HG03097 (cell line): ENCODE results near the gene TP53I3.
"Not testable (repeated sequence)": the region's sequence is repeated elsewhere in the genome, so short reads cannot be mapped to it uniquely, and the experiment has no call there.

ENCODE experiments used
- ATAC-seq: cut with Tn5 transposase; IDR thresholded peaks from one replicate; pipeline ENCODE4 v1.9.1; 2021; ENCODE audit not compliant: unreplicated experiment, low FRiP score

TP53I3 gene

GRCh38 chr2:24058564-24059271 is 25.9 kb downstream of the TP53I3 start:
- no peak for ATAC-seq

GRCh38 chr2:24055750-24056149 is 28.9 kb downstream of the TP53I3 start:
- no peak for ATAC-seq

DNA sequence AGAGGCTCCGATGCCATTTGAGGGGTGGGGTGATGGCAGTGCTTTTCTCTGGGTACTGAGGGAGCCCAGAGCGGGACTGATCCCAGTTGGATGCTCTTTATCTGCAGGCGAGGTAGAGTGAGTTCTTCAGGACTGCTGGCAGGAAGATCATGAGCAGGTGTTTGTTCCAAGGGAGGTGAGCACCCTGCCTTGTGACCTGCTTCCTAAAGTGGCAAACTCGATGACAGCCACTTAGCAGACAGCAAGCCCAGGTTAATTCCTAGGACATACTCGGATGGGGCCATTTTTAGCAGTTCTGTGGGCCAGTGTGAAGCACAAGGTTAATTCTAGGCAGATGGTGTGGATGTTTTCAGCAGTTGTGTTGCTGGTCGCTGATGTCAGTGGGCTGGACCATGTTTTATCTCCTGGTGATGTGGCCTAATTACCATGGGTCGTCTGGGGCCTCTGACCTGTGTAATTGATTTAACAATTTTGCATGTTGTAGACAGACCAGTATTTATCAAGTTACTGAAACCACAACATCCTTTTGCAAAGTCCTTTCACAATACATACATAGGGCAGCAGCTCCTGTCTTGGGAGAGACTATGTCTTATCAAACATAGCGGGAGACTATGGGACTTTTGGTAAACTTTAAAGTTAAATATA is 30.1 kb downstream of the TP53I3 start:
- no peak for ATAC-seq

DNA sequence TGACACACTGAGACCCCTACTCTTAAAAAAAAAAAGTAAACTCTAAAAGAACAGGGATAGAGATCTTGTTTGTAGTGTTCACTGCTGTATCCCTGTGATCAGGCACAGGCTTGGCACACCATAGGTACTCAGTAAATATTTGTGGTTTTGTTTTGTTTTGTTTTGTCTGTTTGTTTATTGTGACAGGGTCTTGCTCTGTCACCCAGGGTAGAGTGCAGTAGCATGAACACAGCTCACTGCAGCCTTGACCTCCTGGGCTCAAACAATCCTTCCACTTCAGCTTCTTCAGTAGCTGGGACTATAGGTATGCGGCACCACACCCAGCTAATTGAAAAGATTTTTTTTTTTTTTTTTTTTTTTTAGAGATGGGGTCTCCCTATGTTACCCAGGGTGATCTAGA is 31.7 kb downstream of the TP53I3 start:
- ATAC-seq = no peak

- no peak for ATAC-seq
Measured at GRCh38 chr2:24051833-24052232, 32.8 kb downstream of the TP53I3 start.

- no peak for ATAC-seq
Measured at GRCh38 chr2:24050041-24050979, 34.3 kb downstream of the TP53I3 start.

GRCh38 chr2:24049485-24050021 is 35.1 kb downstream of the TP53I3 start, which contains the start of gene FKBP1B:
Gene FKBP1B, plus strand, starts transcription at chr2:24049741. Its CDS starts 109 bp downstream, at chr2:24049850.
- no peak for ATAC-seq

GRCh38 chr2:24048769-24049484 is 35.7 kb downstream of the TP53I3 start:
- no peak for ATAC-seq

GRCh38 chr2:24047703-24048033 is 37.0 kb downstream of the TP53I3 start:
- no peak for ATAC-seq

DNA sequence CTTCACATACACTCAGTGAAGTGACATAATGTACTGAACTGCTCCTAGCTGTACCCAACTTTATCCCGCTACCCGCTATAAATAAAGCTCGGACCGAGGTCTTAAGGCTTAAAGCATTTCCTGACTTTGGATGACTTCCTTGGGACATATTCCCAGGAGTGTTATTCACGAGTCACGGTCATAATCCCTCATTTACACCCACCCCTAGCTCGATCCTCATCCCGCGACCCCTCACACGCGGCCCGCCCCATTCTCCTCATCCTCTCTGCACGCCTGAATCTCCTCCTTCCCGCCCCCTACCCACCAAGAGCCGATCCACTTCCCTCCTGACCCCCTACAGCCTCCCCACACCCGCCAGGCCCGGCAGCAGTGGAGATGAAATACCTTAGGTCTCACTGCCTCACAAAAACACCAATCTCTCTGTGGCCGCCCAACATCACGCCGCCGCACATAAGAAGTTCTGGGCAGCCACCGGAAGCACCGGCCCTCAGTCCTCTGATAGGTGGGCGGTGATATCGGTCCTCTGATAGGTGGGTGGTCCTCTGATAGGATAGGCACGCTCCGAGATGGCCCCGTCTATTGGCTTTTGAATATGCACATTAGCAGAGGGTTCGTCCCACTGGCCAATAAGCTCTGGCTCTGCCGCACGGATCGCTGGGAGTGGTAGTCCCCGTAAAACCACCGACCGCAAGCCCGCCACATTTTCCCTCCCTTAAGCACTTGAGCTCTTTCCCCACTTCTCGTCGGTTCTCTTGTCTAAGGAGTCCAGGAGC is 37.5 kb downstream of the TP53I3 start, which contains the start of gene WDCP:
Gene WDCP, minus strand, starts transcription at position 462 of the 773 bp plus-strand sequence. CDS start 7,897 bp downstream, outside the sequence.
- ATAC-seq = peak; percentile 98

- ATAC-seq = no peak
Measured at GRCh38 chr2:24046599-24046929, 38.1 kb downstream of the TP53I3 start.

DNA sequence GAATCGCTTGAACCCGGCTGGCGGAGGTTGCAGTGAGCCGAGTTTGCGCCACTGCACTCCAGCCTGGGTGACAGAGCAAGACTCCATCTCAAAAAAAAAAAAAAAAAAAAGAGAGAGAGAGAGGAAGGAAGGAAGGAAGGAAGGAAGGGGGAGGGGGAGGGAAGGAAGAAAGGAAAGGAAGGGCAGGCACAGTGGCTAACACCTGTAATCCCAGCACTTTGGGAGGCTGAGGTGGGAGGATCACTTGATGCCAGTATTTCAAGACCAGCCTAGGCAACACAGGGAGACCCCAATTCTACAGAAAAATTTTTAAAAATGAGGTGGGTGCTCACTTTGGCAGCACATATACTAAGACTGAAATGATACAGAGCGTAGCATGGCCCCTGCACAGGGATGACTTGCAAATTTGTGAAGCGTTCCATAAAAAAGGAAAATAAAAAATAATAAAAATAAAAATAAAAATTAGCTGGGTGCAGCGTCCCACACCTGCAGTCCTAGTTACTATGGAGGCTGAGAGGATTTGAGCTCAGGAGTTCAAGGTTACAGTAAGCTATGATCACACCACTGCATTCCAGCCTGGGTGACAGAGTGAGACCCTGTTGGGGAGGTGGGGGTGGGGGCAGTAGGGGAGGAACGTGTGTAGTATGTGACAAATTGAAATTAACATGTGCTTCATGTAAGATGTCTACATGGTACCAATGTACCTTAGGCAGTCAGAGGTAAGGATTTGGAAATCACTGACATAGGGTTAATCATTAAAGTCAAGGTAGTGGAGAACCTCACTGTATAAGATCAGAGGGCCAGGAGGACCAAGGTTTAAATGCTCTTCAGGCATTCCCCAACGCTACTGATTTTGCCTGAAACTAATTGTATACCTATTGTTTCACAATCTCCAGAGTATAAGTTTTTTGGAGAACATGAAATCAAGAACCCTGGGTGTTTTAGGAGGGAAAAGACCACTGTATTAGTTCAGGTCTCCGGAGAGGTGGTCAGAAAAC is 38.8 kb downstream of the TP53I3 start:
- ATAC-seq = no peak

GRCh38 chr2:24043133-24043532 is 41.5 kb downstream of the TP53I3 start:
- ATAC-seq = not testable (repeated sequence)

GRCh38 chr2:24040511-24040910 is 44.1 kb downstream of the TP53I3 start:
- ATAC-seq = no peak

DNA sequence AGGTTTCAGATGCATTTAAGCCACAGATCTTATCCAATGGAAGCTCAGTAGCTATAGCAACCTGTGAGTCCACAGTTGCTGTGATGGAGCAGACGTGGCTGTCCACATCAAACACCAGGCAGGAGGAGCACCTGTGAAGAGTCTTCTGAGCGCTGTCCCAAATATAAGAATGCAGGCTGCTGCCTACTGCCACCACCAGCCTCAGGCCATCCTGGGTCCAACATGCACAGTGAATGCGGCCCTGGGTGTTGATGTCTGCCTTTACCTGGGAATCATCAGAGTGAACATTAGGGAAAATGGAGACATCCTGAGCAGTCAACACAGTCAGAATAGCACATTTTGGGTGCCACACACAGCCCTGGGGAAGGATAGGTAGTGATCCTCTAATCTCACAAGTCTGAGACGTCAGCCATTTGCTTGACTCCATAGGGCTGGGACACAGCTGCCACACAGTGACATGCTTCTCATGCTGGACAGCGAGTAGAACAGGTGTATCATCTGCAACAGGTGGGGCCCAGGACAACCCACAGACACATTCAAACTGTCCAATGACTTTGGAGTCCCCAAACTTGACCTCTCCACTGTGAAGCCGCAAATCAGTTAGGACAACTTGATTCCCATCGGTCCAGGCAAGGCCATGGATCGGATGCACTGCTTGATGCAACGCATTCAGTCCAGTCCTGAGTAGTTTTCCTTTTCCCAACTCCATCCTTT is 45.7 kb downstream of the TP53I3 start:
- ATAC-seq = no peak
